Testis (tissue), 2 donors: ENCODE data around the gene IL17RB.

ENCODE experiments used
- POLR2A ChIP-seq: fragments of 450-650 bp; IDR thresholded peaks from one replicate; pipeline ENCODE4 v1.6.1; 2017; ENCODE audit warnings: antibody characterized with exemption, mild to moderate bottlenecking, moderate library complexity
- TF ChIP-seq, protein P1 (sequence below), 3 experiments: fragments of 450-650 bp in 2 of 3; fragments of 200-600 bp in 1 of 3; sonication (generic) in 1 of 3; IDR thresholded peaks; one replicate each; pipeline ENCODE4 v1.5.1; 2016 to 2019; ENCODE audit warnings: antibody characterized with exemption in 3 of 3, mild to moderate bottlenecking in 2 of 3, moderate library complexity in 1 of 3

DNA sequence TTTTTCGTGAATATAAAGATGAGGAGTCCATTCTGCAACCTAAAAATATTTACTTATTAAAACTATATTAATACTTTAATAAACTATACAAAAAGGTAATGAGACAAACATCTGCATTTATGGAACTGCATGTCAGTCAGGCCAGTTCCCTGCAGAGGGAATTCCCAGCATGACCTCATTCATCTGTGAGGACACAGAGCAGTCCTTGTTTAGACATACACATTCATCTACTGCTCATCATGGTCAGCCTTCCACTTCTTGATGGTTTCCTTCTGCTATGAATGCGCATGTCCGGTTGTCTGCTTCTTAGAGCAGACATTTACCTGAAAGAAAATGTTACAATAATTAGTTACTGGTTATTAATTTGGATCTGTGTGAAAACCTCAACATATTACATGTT, 38.9 kb downstream of the IL17RB start:
- TF ChIP-seq, protein P1, sequence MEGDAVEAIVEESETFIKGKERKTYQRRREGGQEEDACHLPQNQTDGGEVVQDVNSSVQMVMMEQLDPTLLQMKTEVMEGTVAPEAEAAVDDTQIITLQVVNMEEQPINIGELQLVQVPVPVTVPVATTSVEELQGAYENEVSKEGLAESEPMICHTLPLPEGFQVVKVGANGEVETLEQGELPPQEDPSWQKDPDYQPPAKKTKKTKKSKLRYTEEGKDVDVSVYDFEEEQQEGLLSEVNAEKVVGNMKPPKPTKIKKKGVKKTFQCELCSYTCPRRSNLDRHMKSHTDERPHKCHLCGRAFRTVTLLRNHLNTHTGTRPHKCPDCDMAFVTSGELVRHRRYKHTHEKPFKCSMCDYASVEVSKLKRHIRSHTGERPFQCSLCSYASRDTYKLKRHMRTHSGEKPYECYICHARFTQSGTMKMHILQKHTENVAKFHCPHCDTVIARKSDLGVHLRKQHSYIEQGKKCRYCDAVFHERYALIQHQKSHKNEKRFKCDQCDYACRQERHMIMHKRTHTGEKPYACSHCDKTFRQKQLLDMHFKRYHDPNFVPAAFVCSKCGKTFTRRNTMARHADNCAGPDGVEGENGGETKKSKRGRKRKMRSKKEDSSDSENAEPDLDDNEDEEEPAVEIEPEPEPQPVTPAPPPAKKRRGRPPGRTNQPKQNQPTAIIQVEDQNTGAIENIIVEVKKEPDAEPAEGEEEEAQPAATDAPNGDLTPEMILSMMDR (IDR thresholded peaks at IDR 0.05) = no peak
- TF ChIP-seq POLR2A = no peak
